Measurements from ENCODE around the gene HUS1B. TPM values are rescaled to one million over a fixed set of nuclear protein-coding genes. Genes with fewer than 3 reads are reported as not detected.

Gene HUS1B
- total and polyA plus RNA-seq, 2 of the 13 experiments (the other 11 are each of a cell fraction or from before 2014, with no cell fraction given) = 0.18 to 0.40 TPM

GRCh38 chr6:692356-692851, 35.5 kb upstream of the HUS1B start (continued):
- no peak for TF ChIP-seq ARID5B (CRISPR knock-in tag; IDR thresholded peaks at IDR 0.05)
- TF ChIP-seq TBP (CRISPR knock-in tag; IDR thresholded peaks at IDR 0.05) = no peak
- TF ChIP-seq HNF1A (IDR thresholded peaks at IDR 0.05; ENCODE audit: low read depth) = no peak
- TF ChIP-seq HNF1A (CRISPR knock-in tag; IDR thresholded peaks at IDR 0.05; ENCODE audit: borderline replicate concordance) = no peak; the same call in 1 of the 2 replicates
- TF ChIP-seq ZHX2 (IDR thresholded peaks at IDR 0.05; ENCODE audit: low read depth) = no peak
- TF ChIP-seq ZHX2 (CRISPR knock-in tag; IDR thresholded peaks at IDR 0.05; ENCODE audit: borderline replicate concordance) = no peak
- 0 out of 2 replicates have a peak, but pooled peaks have one; percentile 18 for TF ChIP-seq ZNF83 (CRISPR knock-in tag; IDR thresholded peaks at IDR 0.05; ENCODE audit: borderline replicate concordance)
- peak; percentile 62; the same call in 1 of the 2 replicates for TF ChIP-seq KDM1A (CRISPR knock-in tag; IDR thresholded peaks at IDR 0.05)
- TF ChIP-seq FOXA1 (IDR thresholded peaks at IDR 0.05) = no peak
- TF ChIP-seq FOXA1 (CRISPR knock-in tag; IDR thresholded peaks at IDR 0.05) = 0 out of 2 replicates have a peak, but pooled peaks have one; percentile 14
- no peak for TF ChIP-seq SP1 (IDR thresholded peaks at IDR 0.05)
- TF ChIP-seq SP1 (CRISPR knock-in tag; IDR thresholded peaks at IDR 0.05) = peak; percentile 45
- TF ChIP-seq ZC3H13 (CRISPR knock-in tag; IDR thresholded peaks at IDR 0.05) = no peak
- no peak for TF ChIP-seq ZUFSP (CRISPR knock-in tag; IDR thresholded peaks at IDR 0.05; ENCODE audit: borderline replicate concordance)
